Inflammatory macrophage treated with lipopolysaccharide for 4 hours (primary cell): ENCODE data around the gene SREBF1.

Experiments used
- DNase-seq: peaks from one replicate; pipeline ENCODE4 v3.0.0-alpha.2; 2020

SREBF1 gene

GRCh38 chr17:17774009-17774881 is 62.5 kb downstream of the SREBF1 start:
- DNase-seq, result no peak

DNA sequence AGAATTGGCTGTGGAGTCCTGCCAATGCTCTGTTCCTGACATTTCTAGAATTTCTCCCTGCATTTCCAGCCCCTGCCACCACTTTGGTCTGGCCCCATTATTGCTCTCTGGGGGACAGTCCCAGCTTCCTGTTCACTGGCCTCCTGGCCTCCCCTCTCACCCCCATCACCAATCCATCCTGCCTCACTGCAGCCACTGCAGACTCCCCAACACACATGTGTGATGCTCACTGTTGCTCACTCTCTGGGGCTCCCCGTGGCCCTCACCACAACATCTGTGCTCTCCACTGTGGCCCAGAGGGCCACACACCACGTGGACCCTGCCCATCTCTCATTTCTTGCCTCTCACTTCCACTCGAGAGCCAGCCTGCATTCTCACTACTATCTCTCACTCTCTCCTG is 64.6 kb downstream of the SREBF1 start:
- no peak for DNase-seq

DNA sequence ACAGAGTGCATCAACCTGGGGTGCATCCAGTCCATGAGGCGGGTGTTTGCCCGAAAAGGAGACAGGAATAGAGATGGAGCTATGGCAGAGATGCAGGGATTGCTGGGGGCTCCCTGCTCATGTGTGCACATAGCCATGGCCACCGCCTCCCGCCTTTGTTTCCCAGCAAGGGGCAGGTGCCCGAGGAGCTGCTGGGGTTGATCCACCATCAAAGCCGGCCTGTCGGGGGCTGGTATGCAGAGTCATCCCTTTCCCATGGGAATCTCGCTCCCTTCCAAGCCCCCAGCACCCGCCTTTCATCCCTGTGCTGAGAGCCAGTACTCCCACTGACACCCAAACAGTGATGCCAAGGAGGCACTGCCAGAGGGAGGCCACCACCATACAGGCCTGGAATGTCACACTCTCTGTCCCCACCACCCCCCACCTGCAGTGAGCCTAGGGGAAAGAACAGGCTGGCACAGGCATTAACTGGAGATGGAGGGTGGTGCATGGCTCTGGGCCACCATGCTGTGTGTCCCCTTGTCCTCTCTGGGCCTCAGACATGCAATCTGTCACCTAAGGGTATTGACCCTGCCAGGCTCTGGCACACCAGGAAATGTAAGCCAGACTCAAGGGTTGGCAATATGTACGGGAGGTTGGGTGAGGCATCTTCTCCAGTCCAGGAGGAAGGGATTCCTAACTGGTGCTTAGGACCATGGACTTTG is 65.1 kb downstream of the SREBF1 start:
- DNase-seq, result no peak

DNA sequence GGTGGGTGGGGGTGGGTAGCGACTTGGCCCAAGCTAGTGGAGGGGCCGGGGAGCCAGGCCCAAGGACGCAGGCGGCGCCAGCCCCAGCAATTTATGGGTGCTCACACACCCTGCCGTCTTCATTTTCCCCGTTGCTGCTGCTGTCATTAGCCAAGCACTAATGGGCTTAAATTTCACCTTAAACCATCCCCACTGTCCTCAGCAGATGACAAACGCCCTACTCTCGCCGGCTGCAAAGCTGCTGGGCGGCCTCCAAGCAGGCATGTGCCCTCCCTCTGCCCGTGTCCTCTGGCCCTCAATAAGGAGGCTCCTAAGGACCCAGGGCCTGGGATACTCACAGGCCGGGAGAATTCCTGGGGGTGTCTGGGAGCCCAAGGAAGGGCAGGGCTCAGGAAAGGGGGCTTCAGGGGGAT is 66.1 kb downstream of the SREBF1 start:
- DNase-seq, result no peak

DNA sequence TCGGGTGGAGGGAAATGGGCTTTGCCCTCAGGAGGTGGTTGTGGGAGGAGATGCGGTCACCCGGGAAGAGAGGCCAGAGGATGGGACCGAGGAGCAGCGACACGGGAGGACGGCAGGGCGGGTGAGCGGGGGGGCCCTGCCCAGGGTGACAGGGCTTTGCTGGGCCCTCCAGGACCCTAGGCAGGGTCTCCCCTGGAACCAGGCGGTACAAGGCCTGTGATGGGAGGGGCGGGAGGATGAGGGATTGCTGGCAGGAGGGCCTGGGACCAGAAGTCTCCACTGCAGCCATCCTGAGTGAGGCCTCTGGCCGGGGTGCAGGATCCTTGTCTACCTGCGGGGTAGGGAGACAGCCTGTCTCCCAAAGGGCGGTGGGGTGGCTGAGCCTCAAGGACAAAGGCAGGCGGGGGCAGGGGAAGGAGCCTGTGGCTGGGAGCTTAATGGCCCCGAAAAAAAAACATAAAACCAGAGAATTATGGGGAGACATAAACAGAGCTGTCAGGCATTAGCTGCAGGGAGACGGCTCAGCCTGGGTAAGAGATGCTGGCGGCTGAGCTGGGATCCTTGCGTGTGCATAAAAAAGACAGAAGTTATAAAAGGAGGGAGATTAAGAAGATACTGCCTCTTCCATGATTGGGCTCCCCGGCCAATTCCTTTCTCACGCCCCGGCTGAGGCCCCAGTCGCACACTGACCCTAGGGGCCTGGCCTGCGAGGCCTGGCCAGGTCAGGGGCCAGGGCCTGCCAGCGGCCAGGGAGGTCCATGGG is 66.7 kb downstream of the SREBF1 start:
- no peak for DNase-seq

DNA sequence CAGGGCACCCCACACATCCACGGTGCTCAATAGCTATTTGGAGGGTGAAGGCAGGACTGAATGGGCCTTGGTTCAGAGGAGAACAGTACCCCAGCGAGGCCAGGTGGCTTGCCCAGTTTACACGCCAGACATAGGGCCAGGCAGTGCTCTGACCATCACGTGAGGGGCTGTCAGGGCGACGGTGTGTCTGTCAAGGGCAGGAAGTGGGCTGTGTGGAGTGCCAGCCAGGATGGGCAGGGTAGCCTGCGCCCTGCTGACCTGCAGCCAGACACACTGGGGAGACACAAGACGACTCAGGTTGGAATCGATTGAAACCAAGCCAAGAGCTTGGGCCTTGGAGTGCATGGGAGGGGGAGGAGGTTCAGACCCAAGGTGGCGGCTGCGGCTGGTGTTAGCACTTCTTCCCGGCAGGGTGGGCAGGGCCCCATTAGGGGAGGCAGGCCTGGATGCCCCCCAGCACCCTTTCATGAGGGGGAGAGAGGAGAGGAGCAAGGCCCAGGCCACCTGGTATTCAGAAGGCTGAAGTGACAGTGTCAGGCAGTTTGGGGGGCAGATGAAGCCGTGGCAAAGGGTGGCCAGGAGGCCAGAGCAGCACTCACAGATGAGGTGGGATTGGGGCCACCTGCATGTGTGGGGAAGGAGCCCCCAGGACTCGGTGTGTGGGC is 68.2 kb downstream of the SREBF1 start:
- no peak for DNase-seq

DNA sequence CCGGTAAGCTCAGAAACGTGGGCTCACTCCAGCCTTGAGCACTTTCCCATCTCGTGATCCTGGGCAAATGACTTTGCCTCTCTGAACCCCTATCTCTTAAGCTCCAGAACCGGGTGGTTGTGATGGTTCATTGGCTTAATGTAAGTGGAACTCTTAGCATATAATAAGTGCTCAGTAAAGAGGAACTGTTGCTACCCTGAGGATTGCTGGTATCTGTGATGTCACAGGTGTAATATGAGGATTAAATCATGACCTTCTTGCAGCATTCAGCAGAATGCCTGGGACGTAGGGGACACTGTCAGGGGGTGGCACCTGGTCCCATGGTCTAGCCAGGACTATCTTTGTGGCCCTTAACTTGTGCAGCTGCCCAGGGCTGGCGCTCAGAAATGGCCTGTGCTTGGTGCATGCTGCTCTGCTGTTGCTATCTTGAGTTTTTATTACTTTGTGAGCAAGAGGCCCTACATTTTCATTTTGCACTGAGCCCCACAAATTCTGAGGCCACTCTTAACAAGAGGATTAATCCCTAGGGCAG is 68.8 kb downstream of the SREBF1 start:
- DNase-seq, result no peak

- DNase-seq, result no peak
Observed at GRCh38 chr17:17767154-17767869, 69.5 kb downstream of the SREBF1 start.

GRCh38 chr17:17766744-17767120 is 70.1 kb downstream of the SREBF1 start:
- no peak for DNase-seq

- DNase-seq, result no peak
Observed at GRCh38 chr17:17766077-17766743, 70.6 kb downstream of the SREBF1 start.

DNA sequence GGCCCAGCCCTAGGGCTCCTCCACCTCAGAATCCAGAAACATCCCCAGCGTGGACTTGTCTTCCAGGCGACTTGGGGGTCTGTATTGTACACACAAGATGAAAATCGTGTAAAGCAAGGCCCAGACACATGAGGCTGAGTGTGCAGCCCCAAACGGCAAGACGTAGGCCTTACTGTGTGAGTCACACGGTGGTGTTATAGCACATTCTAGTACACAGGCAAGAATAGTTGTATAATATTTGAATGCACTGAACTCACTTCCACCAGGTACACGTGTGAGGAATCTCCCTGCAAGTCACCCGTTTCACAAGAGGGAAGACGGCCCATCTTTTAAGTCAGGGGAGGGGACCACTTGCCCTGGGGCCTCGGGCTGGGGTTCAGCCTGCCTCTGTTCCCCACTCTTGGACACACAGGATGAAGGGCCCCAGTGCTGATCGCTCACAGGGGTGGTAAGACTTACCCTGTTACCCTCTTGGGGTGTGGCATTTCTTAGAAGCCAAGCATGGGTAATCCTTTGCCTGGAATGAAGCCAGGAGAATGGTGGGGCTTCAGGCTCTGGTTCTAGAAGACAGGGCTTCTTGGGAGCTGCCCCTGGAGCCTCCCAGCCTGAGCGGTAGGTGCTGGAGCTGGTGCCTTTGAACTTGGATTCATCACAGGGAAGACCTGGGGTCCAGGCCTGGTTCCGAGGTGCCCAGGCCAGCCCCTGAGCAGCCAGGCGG is 71.3 kb downstream of the SREBF1 start:
- DNase-seq, result no peak

DNA sequence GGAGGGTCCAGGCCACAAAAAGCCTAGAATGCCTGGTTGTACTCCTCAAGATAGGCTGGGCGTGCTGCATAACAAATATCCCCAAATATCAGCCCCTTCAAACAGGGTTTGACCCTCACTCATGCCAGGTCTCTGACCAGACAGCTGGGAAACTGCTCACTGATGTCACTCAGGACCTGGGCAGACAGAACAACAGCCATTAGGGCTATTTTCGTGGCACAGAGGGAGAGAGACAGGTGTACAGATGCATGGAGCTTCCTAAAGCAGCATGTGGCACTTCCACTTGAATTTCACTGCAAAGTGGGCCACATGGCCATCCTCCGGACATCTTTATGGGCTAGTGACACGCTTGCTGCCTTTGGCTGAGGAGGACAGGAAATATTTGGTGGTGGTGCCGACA is 73.1 kb downstream of the SREBF1 start:
- no peak for DNase-seq

DNA sequence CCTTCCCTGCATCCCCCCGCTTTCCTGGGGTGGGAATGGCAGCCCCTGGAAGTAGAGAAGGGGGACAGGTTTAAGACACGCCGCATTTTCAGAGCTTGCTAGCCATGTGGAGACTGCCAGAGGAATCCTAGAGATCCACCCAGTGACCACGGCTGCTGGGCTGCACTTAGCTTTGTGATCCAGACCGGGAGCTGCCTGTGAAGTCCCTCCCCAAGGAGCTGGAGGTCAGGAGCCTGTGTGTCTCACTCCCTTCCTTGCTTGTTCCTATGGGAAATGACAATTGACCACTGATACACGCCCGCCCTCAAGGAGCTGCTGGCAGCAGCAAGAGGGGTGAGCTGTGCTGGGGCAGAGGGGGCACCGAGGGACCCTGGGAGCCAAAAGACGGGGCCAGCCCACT is 73.7 kb downstream of the SREBF1 start:
- no peak for DNase-seq

- DNase-seq, result no peak
Observed at GRCh38 chr17:17762744-17763105, 74.1 kb downstream of the SREBF1 start.
